OCI-LY1 (cell line): Measurements from ENCODE around the gene INPP4A.

Experiments used
- H2AFZ ChIP-seq: fragments of 200-600 bp; sonication (generic), shearing (Covaris generic); 2 replicates; pipeline ENCODE4 v1.6.0; 2014; ENCODE audit warnings: antibody characterized with exemption, mild to moderate bottlenecking, low read length
- H3F3A ChIP-seq: fragments of 200-600 bp; sonication (generic), shearing (Covaris generic); 2 replicates; pipeline ENCODE4 v1.6.0; 2014; ENCODE audit warnings: mild to moderate bottlenecking, antibody characterized with exemption, low read length, moderate library complexity; ENCODE audit not compliant: insufficient read depth
- H3K27ac ChIP-seq: fragments of 200-600 bp; sonication (generic); 2 replicates; pipeline ENCODE4 v1.5.1; 2014; ENCODE audit warnings: low read length, mixed run types, mild to moderate bottlenecking, low read depth; ENCODE audit not compliant: poor library complexity, severe bottlenecking
- H3K27me3 ChIP-seq: fragments of 200-600 bp; sonication (generic); 2 replicates; pipeline ENCODE4 v1.6.0; 2014; ENCODE audit warnings: antibody characterized with exemption, mild to moderate bottlenecking, low read length, moderate library complexity; ENCODE audit not compliant: insufficient read depth
- H3K36me3 ChIP-seq: fragments of 200-600 bp; sonication (generic); 2 replicates; pipeline ENCODE4 v1.6.1; 2014; ENCODE audit warnings: mild to moderate bottlenecking, antibody characterized with exemption, low read length, moderate library complexity, mixed read lengths; ENCODE audit not compliant: insufficient read depth
- H3K4me1 ChIP-seq: fragments of 200-600 bp; sonication (generic); 2 replicates; pipeline ENCODE4 v1.5.1; 2014; ENCODE audit warnings: mild to moderate bottlenecking, low read length, moderate library complexity; ENCODE audit not compliant: insufficient read depth, severe bottlenecking
- H3K4me2 ChIP-seq: fragments of 200-600 bp; sonication (generic), shearing (Covaris generic); 2 replicates; pipeline ENCODE4 v1.6.1; 2014; ENCODE audit warnings: low read length
- H3K4me3 ChIP-seq: fragments of 200-600 bp; sonication (generic); 2 replicates; pipeline ENCODE4 v1.5.1; 2014; ENCODE audit warnings: low read length, low read depth, mild to moderate bottlenecking, mixed read lengths; ENCODE audit not compliant: poor library complexity, severe bottlenecking
- H3K79me2 ChIP-seq: fragments of 200-600 bp; shearing (Covaris generic); 2 replicates; pipeline ENCODE4 v1.6.1; 2016; ENCODE audit warnings: mixed run types, low read length, mixed read lengths; ENCODE audit not compliant: insufficient read depth
- H3K9ac ChIP-seq: fragments of 200-600 bp; sonication (generic), shearing (Covaris generic); 2 replicates; pipeline ENCODE4 v1.6.1; 2014; ENCODE audit warnings: mild to moderate bottlenecking, low read length, mixed read lengths
- H3K9me2 ChIP-seq: fragments of 200-600 bp; sonication (generic), shearing (Covaris generic); 2 replicates; pipeline ENCODE4 v1.6.1; 2014; ENCODE audit warnings: low read depth, mild to moderate bottlenecking, low read length, mixed read lengths
- H3K9me3 ChIP-seq: fragments of 200-600 bp; shearing (Covaris generic); 2 replicates; pipeline ENCODE4 v1.6.1; 2014; ENCODE audit warnings: low read length, mixed read lengths
- H4K20me1 ChIP-seq: fragments of 200-600 bp; sonication (generic), shearing (Covaris generic); 2 replicates; pipeline ENCODE4 v1.6.0; 2016; ENCODE audit warnings: mild to moderate bottlenecking, low read length; ENCODE audit not compliant: insufficient read depth
- EZH2 ChIP-seq: fragments of 200-600 bp; sonication (generic), shearing (Covaris generic); IDR thresholded peaks from 2 replicates; pipeline ENCODE4 v1.8.0; 2017; ENCODE audit warnings: borderline replicate concordance, mixed run types, mild to moderate bottlenecking, antibody characterized with exemption, low read length, moderate library complexity, mixed read lengths
- TF ChIP-seq, protein P1 (sequence below): fragments of 200-600 bp; sonication (generic), shearing (Covaris generic); IDR thresholded peaks from 2 replicates; pipeline ENCODE4 v1.5.1; 2017; ENCODE audit warnings: mild to moderate bottlenecking, antibody characterized with exemption, low read length, moderate library complexity, mixed read lengths

INPP4A gene

DNA sequence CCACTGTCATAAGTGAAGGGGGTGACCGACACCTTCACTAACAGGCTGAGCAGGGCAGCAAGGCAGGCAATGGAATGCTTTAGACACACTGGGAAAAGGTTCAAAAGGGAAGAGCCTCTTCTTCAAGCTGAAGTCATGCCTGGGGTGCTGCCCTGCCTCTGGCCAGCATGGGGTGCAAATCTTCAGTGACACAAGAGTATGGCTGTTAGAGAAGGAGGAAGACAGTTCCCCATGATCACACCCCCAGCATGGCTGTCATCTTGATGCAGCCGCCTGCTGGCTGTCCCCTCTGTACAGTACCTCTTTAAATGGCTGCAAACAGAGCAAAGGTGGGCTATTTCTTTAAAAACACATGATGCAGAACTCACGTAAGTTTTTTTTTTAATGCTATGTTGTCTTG lies 71.9 kb downstream of the INPP4A start:
- H3K4me1 ChIP-seq: no peaks in the 10 kb centered on the region

DNA sequence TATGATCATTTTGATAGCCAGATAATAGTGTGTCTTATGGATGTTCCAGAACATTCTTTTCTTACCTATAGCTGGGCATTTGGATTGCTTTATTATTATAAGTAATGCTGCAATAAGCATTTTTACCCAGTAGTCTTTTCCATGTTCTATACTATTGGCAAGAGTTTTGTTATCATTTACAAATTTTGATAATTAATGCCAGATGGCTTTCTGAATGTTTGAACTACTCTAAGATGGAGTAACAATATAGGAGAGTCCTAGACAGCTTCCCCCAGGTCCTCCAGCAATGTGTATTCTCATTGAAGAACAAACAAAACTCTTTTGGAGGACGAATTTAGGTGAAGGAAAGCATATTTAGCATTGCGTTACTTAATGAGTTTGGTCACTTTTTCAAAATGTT lies 73.0 kb downstream of the INPP4A start:
- H4K20me1 ChIP-seq: no peaks in the 10 kb centered on the region
- no peaks in the 10 kb centered on the region for H3K27me3 ChIP-seq
- H3K4me1 ChIP-seq: no peaks in the 10 kb centered on the region
- no peaks in the 10 kb centered on the region for H3F3A ChIP-seq
- no peaks in the 10 kb centered on the region for H3K9me2 ChIP-seq
- H3K27ac ChIP-seq: no peak overlapping the region
- H3K9ac ChIP-seq: no peak overlapping the region
- no peaks in the 10 kb centered on the region for H3K79me2 ChIP-seq
- H3K36me3 ChIP-seq: no peaks in the 10 kb centered on the region
- H3K4me3 ChIP-seq: no peak overlapping the region
- H2AFZ ChIP-seq: no peak overlapping the region
- H3K4me2 ChIP-seq: no peak overlapping the region
- TF ChIP-seq, protein P1, sequence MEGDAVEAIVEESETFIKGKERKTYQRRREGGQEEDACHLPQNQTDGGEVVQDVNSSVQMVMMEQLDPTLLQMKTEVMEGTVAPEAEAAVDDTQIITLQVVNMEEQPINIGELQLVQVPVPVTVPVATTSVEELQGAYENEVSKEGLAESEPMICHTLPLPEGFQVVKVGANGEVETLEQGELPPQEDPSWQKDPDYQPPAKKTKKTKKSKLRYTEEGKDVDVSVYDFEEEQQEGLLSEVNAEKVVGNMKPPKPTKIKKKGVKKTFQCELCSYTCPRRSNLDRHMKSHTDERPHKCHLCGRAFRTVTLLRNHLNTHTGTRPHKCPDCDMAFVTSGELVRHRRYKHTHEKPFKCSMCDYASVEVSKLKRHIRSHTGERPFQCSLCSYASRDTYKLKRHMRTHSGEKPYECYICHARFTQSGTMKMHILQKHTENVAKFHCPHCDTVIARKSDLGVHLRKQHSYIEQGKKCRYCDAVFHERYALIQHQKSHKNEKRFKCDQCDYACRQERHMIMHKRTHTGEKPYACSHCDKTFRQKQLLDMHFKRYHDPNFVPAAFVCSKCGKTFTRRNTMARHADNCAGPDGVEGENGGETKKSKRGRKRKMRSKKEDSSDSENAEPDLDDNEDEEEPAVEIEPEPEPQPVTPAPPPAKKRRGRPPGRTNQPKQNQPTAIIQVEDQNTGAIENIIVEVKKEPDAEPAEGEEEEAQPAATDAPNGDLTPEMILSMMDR: no peak
- TF ChIP-seq EZH2: no peak
- no peaks in the 10 kb centered on the region for H3K9me3 ChIP-seq

More for the DNA sequence above, 71.9 kb downstream of the INPP4A start:
- no peak overlapping the region for H3K4me2 ChIP-seq
- no peaks in the 10 kb centered on the region for H3K9me2 ChIP-seq
- TF ChIP-seq EZH2: no peak
- TF ChIP-seq, protein P1: no peak
- no peaks in the 10 kb centered on the region for H3K9me3 ChIP-seq
- H2AFZ ChIP-seq: no peak overlapping the region
- H3F3A ChIP-seq: no peaks in the 10 kb centered on the region
- no peak overlapping the region for H3K9ac ChIP-seq
- H3K27ac ChIP-seq: no peak overlapping the region
- no peaks in the 10 kb centered on the region for H3K79me2 ChIP-seq
- H3K4me3 ChIP-seq: no peak overlapping the region
- no peaks in the 10 kb centered on the region for H3K36me3 ChIP-seq
- no peaks in the 10 kb centered on the region for H4K20me1 ChIP-seq
- H3K27me3 ChIP-seq: no peaks in the 10 kb centered on the region

- no peaks in the 10 kb centered on the region for H3K9me3 ChIP-seq
- H3K36me3 ChIP-seq: no peaks in the 10 kb centered on the region
- H3K9me2 ChIP-seq: no peaks in the 10 kb centered on the region
- no peak overlapping the region for H2AFZ ChIP-seq
- no peaks in the 10 kb centered on the region for H3K4me1 ChIP-seq
- H3K27ac ChIP-seq: no peak overlapping the region
- TF ChIP-seq, protein P1: peak; percentile 94
- no peak for TF ChIP-seq EZH2
- H3K9ac ChIP-seq: no peak overlapping the region
- no peaks in the 10 kb centered on the region for H3F3A ChIP-seq
- no peaks in the 10 kb centered on the region for H4K20me1 ChIP-seq
- no peaks in the 10 kb centered on the region for H3K79me2 ChIP-seq
- no peak overlapping the region for H3K4me2 ChIP-seq
- H3K4me3 ChIP-seq: no peak overlapping the region
- no peaks in the 10 kb centered on the region for H3K27me3 ChIP-seq
Observed at GRCh38 chr2:98518101-98518500, 73.4 kb downstream of the INPP4A start.
